PC-3 (cell line): ENCODE results near the gene MDM1. TPM values are rescaled to one million over a fixed set of nuclear protein-coding genes. Genes with fewer than 3 reads are reported as not detected.

ENCODE experiments used
- ATAC-seq: fragments of 200-7000 bp; cut with Tn5 transposase; 2 replicates; pipeline ENCODE4 v1.9.1; 2020; ENCODE audit warnings: mild to moderate bottlenecking, moderate library complexity
- BruUV-seq: library from RNA; stranded (reverse); fragments of 400-500 nt; replicated peaks from 2 replicates; lab custom pipeline; 2021; lab: Mats Ljungman, UMichigan
- CTCF ChIA-PET: fragments of 300-600 bp; sonication (Branson Sonifier 250); formaldehyde crosslinking; loops from one replicate; lab custom pipeline; 2022; ENCODE audit warnings: antibody characterized with exemption; lab: Charles Lee
- POLR2A ChIA-PET: fragments of 300-600 bp; sonication (Branson Sonifier 250); formaldehyde crosslinking; loops from one replicate; lab custom pipeline; 2022; ENCODE audit warnings: antibody characterized with exemption; ENCODE audit not compliant: unreplicated experiment; lab: Charles Lee
- DNase-seq: peaks from one replicate; pipeline ENCODE4 v3.0.0-alpha.2; 2015
- H2AFZ ChIP-seq: fragments of 300-600 bp; sonication (generic); 2 replicates; pipeline ENCODE4 v1.6.0; 2016; ENCODE audit warnings: antibody characterized with exemption, low read length
- H3F3A ChIP-seq: fragments of 300-600 bp; sonication (generic); one replicate; pipeline ENCODE4 v1.6.0; 2017; ENCODE audit warnings: antibody characterized with exemption, low read length, control low read depth, mild to moderate bottlenecking; ENCODE audit not compliant: unreplicated experiment
- H3K27ac ChIP-seq: fragments of 300-600 bp; sonication (generic); 2 replicates; pipeline ENCODE4 v1.5.1; 2016; ENCODE audit warnings: mild to moderate bottlenecking, low read length
- H3K27me3 ChIP-seq: fragments of 300-600 bp; sonication (generic); 2 replicates; pipeline ENCODE4 v1.6.1; 2016; ENCODE audit warnings: low read length, mixed read lengths
- H3K36me3 ChIP-seq: fragments of 300-600 bp; sonication (generic); 2 replicates; pipeline ENCODE4 v1.6.1; 2016; ENCODE audit warnings: low read depth, mixed run types, low read length, mixed read lengths
- H3K4me1 ChIP-seq: fragments of 300-600 bp; sonication (generic); 2 replicates; pipeline ENCODE4 v1.5.1; 2016; ENCODE audit warnings: low read length; ENCODE audit not compliant: insufficient read depth
- H3K4me2 ChIP-seq: fragments of 300-600 bp; sonication (generic); 2 replicates; pipeline ENCODE4 v1.6.0; 2016; ENCODE audit warnings: low read length
- H3K4me3 ChIP-seq: fragments of 300-600 bp; sonication (generic); 2 replicates; pipeline ENCODE4 v1.5.1; 2016; ENCODE audit warnings: mild to moderate bottlenecking, low read length, mixed read lengths
- H3K79me2 ChIP-seq: fragments of 300-600 bp; sonication (generic); 2 replicates; pipeline ENCODE4 v1.6.1; 2017; ENCODE audit warnings: low read length, mixed read lengths
- H3K9ac ChIP-seq: fragments of 300-600 bp; sonication (generic); 2 replicates; pipeline ENCODE4 v1.6.0; 2016; ENCODE audit warnings: mild to moderate bottlenecking, low read length
- H3K9me2 ChIP-seq: fragments of 300-600 bp; sonication (generic); replicated peaks from 2 replicates; pipeline ENCODE4 v1.6.1; 2016; ENCODE audit warnings: mixed run types, low read length, mixed read lengths
- H3K9me3 ChIP-seq: fragments of 300-600 bp; sonication (generic); 2 replicates; pipeline ENCODE4 v1.6.1; 2016; ENCODE audit warnings: low read length, mixed read lengths
- H4K20me1 ChIP-seq: fragments of 300-600 bp; sonication (generic); 2 replicates; pipeline ENCODE4 v1.6.1; 2016; ENCODE audit warnings: low read length, mixed read lengths
- EZH2 ChIP-seq: fragments of 300-600 bp; sonication (generic); IDR thresholded peaks from one replicate; pipeline ENCODE4 v1.6.1; 2017; ENCODE audit warnings: antibody characterized with exemption, mild to moderate bottlenecking, low read length; ENCODE audit not compliant: unreplicated experiment
- EZH2phosphoT487 ChIP-seq: fragments of 300-600 bp; sonication (generic); IDR thresholded peaks from 2 replicates; pipeline ENCODE4 v1.6.1; 2018; ENCODE audit warnings: mild to moderate bottlenecking, antibody characterized with exemption, low read length, borderline replicate concordance
- intact Hi-C: fragments of 100-400 bp; cut with micrococcal nuclease; formaldehyde crosslinking; loops from 2 replicates; pipeline ENCODE4 v1.9.0; 2023
- total RNA-seq: library from RNA; depleted of rRNA; stranded (reverse); fragments of >200 nt; gene quantifications from 2 replicates; pipeline ENCODE4 v1.2.3, GENCODE V29; 2014
- TF ChIP-seq, protein P1 (sequence below): fragments of 300-600 bp; sonication (generic); conservative IDR thresholded peaks from 2 replicates; pipeline ENCODE4 v1.5.1; 2017; ENCODE audit warnings: antibody characterized with exemption, low read depth, mild to moderate bottlenecking, low read length

MDM1 gene
- total RNA-seq, 1 experiment from 2014 or later = 10.4 TPM

- POLR2A ChIA-PET = no interaction called here
Measured at GRCh38 chr12:68332728-68333630, 817 bp upstream of the MDM1 start.

GRCh38 chr12:68331500-68331868 lies 678 bp downstream of the MDM1 start:
- H3K79me2 ChIP-seq = peaks cover 12% of the 10 kb centered on the region
- H3K4me3 ChIP-seq = peak overlapping the region; percentile 83
- H3K36me3 ChIP-seq = peaks cover 6% of the 10 kb centered on the region; the same call in 1 of the 2 replicates
- H3K4me2 ChIP-seq = peak overlapping the region; percentile 93
- H2AFZ ChIP-seq = peak overlapping the region; percentile 94
- ChIA-PET CTCF (interaction anchor here (0.6 kb wide), 1 partner anchor 72 kb away, joined by 3 read pairs; no protein-coding TSS in a partner anchor), POLR2A (no interaction called here)
- H3K27ac ChIP-seq = no peak overlapping the region
- intact Hi-C loops = loop anchor here (5.0 kb wide), 1 partner anchor 346 kb away; no protein-coding TSS in a partner anchor
- peak overlapping the region; percentile 75 for H3K9ac ChIP-seq
- no peaks in the 10 kb centered on the region for H3K9me3 ChIP-seq
- no peaks in the 10 kb centered on the region for H4K20me1 ChIP-seq
- peaks cover 16% of the 10 kb centered on the region for H3K4me1 ChIP-seq
- no peaks in the 10 kb centered on the region for H3F3A ChIP-seq
- no TSS peak for BruUV-seq
- TF ChIP-seq EZH2 (no peak), EZH2phosphoT487 (no peak)
- TF ChIP-seq, protein P1, sequence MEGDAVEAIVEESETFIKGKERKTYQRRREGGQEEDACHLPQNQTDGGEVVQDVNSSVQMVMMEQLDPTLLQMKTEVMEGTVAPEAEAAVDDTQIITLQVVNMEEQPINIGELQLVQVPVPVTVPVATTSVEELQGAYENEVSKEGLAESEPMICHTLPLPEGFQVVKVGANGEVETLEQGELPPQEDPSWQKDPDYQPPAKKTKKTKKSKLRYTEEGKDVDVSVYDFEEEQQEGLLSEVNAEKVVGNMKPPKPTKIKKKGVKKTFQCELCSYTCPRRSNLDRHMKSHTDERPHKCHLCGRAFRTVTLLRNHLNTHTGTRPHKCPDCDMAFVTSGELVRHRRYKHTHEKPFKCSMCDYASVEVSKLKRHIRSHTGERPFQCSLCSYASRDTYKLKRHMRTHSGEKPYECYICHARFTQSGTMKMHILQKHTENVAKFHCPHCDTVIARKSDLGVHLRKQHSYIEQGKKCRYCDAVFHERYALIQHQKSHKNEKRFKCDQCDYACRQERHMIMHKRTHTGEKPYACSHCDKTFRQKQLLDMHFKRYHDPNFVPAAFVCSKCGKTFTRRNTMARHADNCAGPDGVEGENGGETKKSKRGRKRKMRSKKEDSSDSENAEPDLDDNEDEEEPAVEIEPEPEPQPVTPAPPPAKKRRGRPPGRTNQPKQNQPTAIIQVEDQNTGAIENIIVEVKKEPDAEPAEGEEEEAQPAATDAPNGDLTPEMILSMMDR = no peak
- DNase-seq = peak; percentile 33
- ATAC-seq = peak; percentile 28
- H3K27me3 ChIP-seq = no peaks in the 10 kb centered on the region
- no peaks in the 10 kb centered on the region for H3K9me2 ChIP-seq

More at GRCh38 chr12:68332728-68333630, 817 bp upstream of the MDM1 start:
- Histone ChIP-seq H3K9ac (peak overlapping the region; percentile 70), H3K27ac (no peak overlapping the region), H4K20me1 (no peaks in the 10 kb centered on the region), H3K9me3 (no peaks in the 10 kb centered on the region), H3K9me2 (no peaks in the 10 kb centered on the region), H3K27me3 (no peaks in the 10 kb centered on the region), H2AFZ (peak overlapping the region; percentile 89), H3K4me3 (peak overlapping the region; percentile 83), H3K4me2 (peak overlapping the region; percentile 83), H3F3A (no peaks in the 10 kb centered on the region), H3K36me3 (0 out of 2 replicates have a peak, but pooled peaks cover 3% of the 10 kb centered on the region), H3K79me2 (peaks cover 12% of the 10 kb centered on the region), H3K4me1 (peaks cover 26% of the 10 kb centered on the region)
- DNase-seq (peak; percentile 14), ATAC-seq (no peak)
- TF ChIP-seq EZH2phosphoT487 (no peak), EZH2 (no peak)
- TF ChIP-seq, protein P1 = no peak
- intact Hi-C loops = loop anchor here (2.0 to 5.0 kb wide), 2 partner anchors 278 to 344 kb away; partner anchors contain the start of gene RAP1B
- TSS peak; percentile 93 for BruUV-seq
- CTCF ChIA-PET = no interaction called here
